H9 (cell line): ENCODE measurements around the gene CAVIN2. TPM values are rescaled to one million over a fixed set of nuclear protein-coding genes. Genes with fewer than 3 reads are reported as not detected.

Experiments used
- DNase-seq: peaks from one replicate; pipeline ENCODE4 v3.0.0-alpha.2; 2017
- H2AFZ ChIP-seq: one replicate; pipeline ENCODE4 v1.6.1; 2013; ENCODE audit warnings: mild to moderate bottlenecking, low read length, control low read depth, moderate library complexity
- H2AK5ac ChIP-seq: 2 replicates; pipeline ENCODE4 v1.6.1; 2013; ENCODE audit warnings: low read length, control low read depth, mixed read lengths; ENCODE audit not compliant: insufficient read length
- H2BK120ac ChIP-seq: one replicate; pipeline ENCODE4 v1.6.1; 2013; ENCODE audit warnings: low read depth, mild to moderate bottlenecking, low read length, control low read depth, inconsistent platforms; ENCODE audit not compliant: poor library complexity, severe bottlenecking
- H2BK12ac ChIP-seq: 2 replicates; pipeline ENCODE4 v1.6.1; 2013; ENCODE audit warnings: low read length, control low read depth, mixed read lengths, low read depth; ENCODE audit not compliant: insufficient read length
- H2BK15ac ChIP-seq: 2 replicates; pipeline ENCODE4 v1.6.1; 2013; ENCODE audit warnings: low read depth, low read length, control low read depth
- H2BK20ac ChIP-seq: one replicate; pipeline ENCODE4 v1.6.1; 2013; ENCODE audit warnings: low read depth, mild to moderate bottlenecking, low read length, control low read depth, inconsistent platforms; ENCODE audit not compliant: poor library complexity, severe bottlenecking
- H2BK5ac ChIP-seq: 2 replicates; pipeline ENCODE4 v1.6.1; 2013; ENCODE audit warnings: low read length, control low read depth, mixed read lengths; ENCODE audit not compliant: insufficient read length
- H3K14ac ChIP-seq: 2 replicates; pipeline ENCODE4 v1.6.1; 2013; ENCODE audit warnings: low read length, control low read depth; ENCODE audit not compliant: insufficient read depth
- H3K18ac ChIP-seq: 2 replicates; pipeline ENCODE4 v1.6.1; 2013; ENCODE audit warnings: low read depth, mild to moderate bottlenecking, mixed read lengths, low read length, control low read depth; ENCODE audit not compliant: insufficient read length
- H3K23ac ChIP-seq: 2 replicates; pipeline ENCODE4 v1.6.1; 2013; ENCODE audit warnings: low read length, control low read depth, mixed read lengths, low read depth; ENCODE audit not compliant: insufficient read length
- H3K23me2 ChIP-seq: 2 replicates; pipeline ENCODE4 v1.6.1; 2013; ENCODE audit warnings: low read depth, mild to moderate bottlenecking, mixed read lengths, low read length, control low read depth; ENCODE audit not compliant: insufficient read length, poor library complexity, severe bottlenecking
- H3K27ac ChIP-seq: 2 replicates; pipeline ENCODE4 v1.5.1; 2013; ENCODE audit warnings: low read length, control low read depth, mixed read lengths, low read depth; ENCODE audit not compliant: insufficient read length
- H3K27me3 ChIP-seq: 2 replicates; pipeline ENCODE4 v1.6.1; 2013; ENCODE audit warnings: low read length, control low read depth, inconsistent platforms; ENCODE audit not compliant: insufficient read depth
- H3K4ac ChIP-seq: 2 replicates; pipeline ENCODE4 v1.6.1; 2013; ENCODE audit warnings: low read depth, mild to moderate bottlenecking, control low read depth, inconsistent platforms, low read length, moderate library complexity
- H3K4me1 ChIP-seq: 2 replicates; pipeline ENCODE4 v1.6.1; 2013; ENCODE audit warnings: low read length, control low read depth, inconsistent platforms; ENCODE audit not compliant: insufficient read depth
- H3K4me2 ChIP-seq: 2 replicates; pipeline ENCODE4 v1.6.1; 2013; ENCODE audit warnings: low read length, control low read depth, mixed read lengths; ENCODE audit not compliant: insufficient read length, insufficient read depth
- H3K56ac ChIP-seq: 2 replicates; pipeline ENCODE4 v1.6.1; 2013; ENCODE audit warnings: low read depth, mild to moderate bottlenecking, mixed read lengths, low read length, control low read depth; ENCODE audit not compliant: insufficient read length
- H3K79me1 ChIP-seq: 2 replicates; pipeline ENCODE4 v1.6.1; 2013; ENCODE audit warnings: low read depth, mild to moderate bottlenecking, moderate library complexity, low read length, control low read depth, inconsistent platforms; ENCODE audit not compliant: insufficient read depth, poor library complexity, severe bottlenecking
- H3K79me2 ChIP-seq: 2 replicates; pipeline ENCODE4 v1.6.1; 2013; ENCODE audit warnings: low read length, control low read depth, inconsistent platforms; ENCODE audit not compliant: insufficient read depth
- H3K9ac ChIP-seq: 2 replicates; pipeline ENCODE4 v1.6.1; 2013; ENCODE audit warnings: low read length, control low read depth, mixed read lengths; ENCODE audit not compliant: insufficient read length; ENCODE audit errors: extremely low read depth
- H3K9me3 ChIP-seq: one replicate; pipeline ENCODE4 v1.6.1; 2013; ENCODE audit warnings: low read depth, low read length, inconsistent platforms; ENCODE audit not compliant: control insufficient read depth
- H3T11ph ChIP-seq: one replicate; pipeline ENCODE4 v1.6.1; 2013; ENCODE audit warnings: mild to moderate bottlenecking, low read length, control low read depth, inconsistent platforms
- H4K20me1 ChIP-seq: one replicate; pipeline ENCODE4 v1.6.1; 2013; ENCODE audit not compliant: control insufficient read depth, insufficient read length, insufficient read depth
- H4K5ac ChIP-seq: 2 replicates; pipeline ENCODE4 v1.6.1; 2013; ENCODE audit warnings: low read depth, mild to moderate bottlenecking, mixed read lengths, low read length, control low read depth; ENCODE audit not compliant: insufficient read length
- H4K8ac ChIP-seq: replicated peaks from 2 replicates; pipeline ENCODE4 v1.6.1; 2013; ENCODE audit warnings: low read length, control low read depth, mixed read lengths, low read depth; ENCODE audit not compliant: insufficient read length
- H4K91ac ChIP-seq: 2 replicates; pipeline ENCODE4 v1.6.1; 2013; ENCODE audit warnings: low read depth, mild to moderate bottlenecking, moderate library complexity, mixed read lengths, low read length, control low read depth; ENCODE audit not compliant: insufficient read length
- H3K27ac Mint-ChIP-seq, 3 experiments: 2 replicates in 2 of 3; 3 replicates in 1 of 3; pipeline ENCODE4 v1.8.0; 2020 to 2021; ENCODE audit warnings: mixed read lengths in 3 of 3, mild to moderate bottlenecking in 1 of 3, moderate library complexity in 1 of 3
- H3K27me3 Mint-ChIP-seq: 2 replicates; pipeline ENCODE4 v1.8.0; 2021; ENCODE audit warnings: low read depth, mild to moderate bottlenecking, moderate library complexity, mixed read lengths
- H3K36me3 Mint-ChIP-seq, 3 experiments: 2 replicates in 2 of 3; 3 replicates in 1 of 3; pipeline ENCODE4 v1.8.0; 2020 to 2021; ENCODE audit warnings: low read depth in 3 of 3, mixed read lengths in 3 of 3; ENCODE audit not compliant: insufficient read depth in 1 of 3
- H3K4me1 Mint-ChIP-seq, 2 experiments: 2 replicates each; pipeline ENCODE4 v1.8.0; 2020; ENCODE audit warnings: mixed read lengths in 2 of 2
- H3K4me3 Mint-ChIP-seq, 2 experiments: 2 replicates in 1 of 2; 3 replicates in 1 of 2; pipeline ENCODE4 v1.8.0; 2020 to 2021; ENCODE audit warnings: mild to moderate bottlenecking in 2 of 2, mixed read lengths in 2 of 2, moderate library complexity in 1 of 2
- H3K9me3 Mint-ChIP-seq, 2 experiments: 2 replicates in 1 of 2; 3 replicates in 1 of 2; pipeline ENCODE4 v1.8.0; 2020; ENCODE audit warnings: mild to moderate bottlenecking in 2 of 2, mixed read lengths in 2 of 2, moderate library complexity in 1 of 2
- CTCF ChIP-seq: fragments of 200-600 bp; sonication (generic); conservative IDR thresholded peaks from 3 replicates; pipeline ENCODE4 v1.8.0; 2021; ENCODE audit warnings: antibody characterized with exemption, mild to moderate bottlenecking
- WGBS: extraction: QIAGEN DNeasy Blood & Tissue Kit; methylation state at CpG from one replicate; pipeline ENCODE4 v1.1.7; 2013; ENCODE audit warnings: missing lambda C conversion rate, low lambda C conversion rate, mixed read lengths; ENCODE audit not compliant: insufficient read length; ENCODE audit errors: extremely low coverage; 5-methylcytosine and 5-hydroxymethylcytosine counted together
- total RNA-seq: library from RNA; stranded (reverse); gene quantifications from 2 replicates; pipeline ENCODE4 v1.2.1, GENCODE V29; 2021

CAVIN2 gene
- total RNA-seq, 1 experiment from 2014 or later: not detected

GRCh38 chr2:191795715-191796114, 51.2 kb downstream of the CAVIN2 start:
- Histone ChIP-seq H3K56ac (no peak overlapping the region), H3K79me2 (no peaks in the 10 kb centered on the region), H2BK20ac (no peak overlapping the region), H3K23me2 (no peaks in the 10 kb centered on the region), H3K79me1 (no peaks in the 10 kb centered on the region), H2BK120ac (no peak overlapping the region), H3K9ac (no peak overlapping the region), H4K91ac (no peak overlapping the region), H3K9me3 (no peaks in the 10 kb centered on the region), H3K14ac (no peak overlapping the region), H2AK5ac (no peak overlapping the region), H3K4me2 (no peak overlapping the region), H3T11ph (no peak overlapping the region), H4K5ac (no peak overlapping the region), H3K27ac (no peak overlapping the region), H3K18ac (no peak overlapping the region), H2BK5ac (no peak overlapping the region), H2BK12ac (no peak overlapping the region), H4K20me1 (no peaks in the 10 kb centered on the region), H2BK15ac (no peak overlapping the region), H4K8ac (no peak overlapping the region), H2AFZ (no peak overlapping the region), H3K23ac (no peak overlapping the region), H3K4me1 (no peaks in the 10 kb centered on the region), H3K4ac (no peak overlapping the region), H3K27me3 (no peaks in the 10 kb centered on the region)
- WGBS: no CpG with 5 or more reads among the region's 2 CpGs
- DNase-seq: no peak
- Mint-ChIP-seq H3K9me3 (peaks cover 0 to 2% of the 10 kb centered on the region in 2 experiments; a peak in 3 of 5 replicates), H3K27ac (no peak overlapping the region), H3K4me3 (no peak overlapping the region), H3K36me3 (peaks cover 0 to 3% (median 0%) of the 10 kb centered on the region in 3 experiments; a peak in 1 of 7 replicates), H3K4me1 (peaks cover 0 to 4% of the 10 kb centered on the region in 2 experiments; a peak in 1 of 4 replicates), H3K27me3 (peaks cover 2% of the 10 kb centered on the region; the same call in 1 of the 2 replicates)
- no peak for TF ChIP-seq CTCF
